SHP77 treated with DMSO at 0.1 percent for 48 hours (cell line): ENCODE measurements around the gene EFNA3.
A peak's percentile ranks its signal among the peaks of the same experiment; 100 is the strongest.

Experiments used
- DNase-seq: peaks from one replicate; lab custom pipeline; 2025; lab: John Stamatoyannopoulos, UW

EFNA3 gene

GRCh38 chr1:155133799-155134281 lies 55.2 kb downstream of the EFNA3 start:
- DNase-seq: no peak

- DNase-seq: no peak
Measured at GRCh38 chr1:155134322-155134721, 55.7 kb downstream of the EFNA3 start.

GRCh38 chr1:155134880-155135414 lies 56.3 kb downstream of the EFNA3 start:
- peak; percentile 62 for DNase-seq

GRCh38 chr1:155135415-155136028 lies 56.9 kb downstream of the EFNA3 start, which contains the start of gene SLC50A1:
Gene SLC50A1 (plus strand): TSS chr1:155135852. CDS start chr1:155135912, 60 bp downstream.
- DNase-seq: peak; percentile 93

- peak; percentile 23 for DNase-seq
Measured at GRCh38 chr1:155136748-155137147, 58.1 kb downstream of the EFNA3 start.
